ENCODE results near the gene GLIS1. TPM values are rescaled to one million over a fixed set of nuclear protein-coding genes. Genes with fewer than 3 reads are reported as not detected.

The GLIS1 gene
- total and polyA plus RNA-seq, 2 of the 8 experiments (the other 6 are each of a cell fraction or from before 2014, with no cell fraction given), result 0.15 to 0.22 TPM

- Histone ChIP-seq H2BK120ac (replicated peaks; ENCODE audit: low read depth, low read length) (no peak overlapping the region), H4K8ac (ENCODE audit: extremely low read depth, insufficient read depth, low read length) (no peak overlapping the region), H3K56ac (replicated peaks; ENCODE audit: insufficient read length, low read depth, low read length) (no peak overlapping the region), H3K79me2 (ENCODE audit: control insufficient read depth in 1 of 2, insufficient read depth in 2 of 2, low read length in 2 of 2) (no peaks in the 10 kb centered on the region), H3K9me3 (ENCODE audit: insufficient read depth in 2 of 2, low read depth in 1 of 2, low read length in 1 of 2) (0 out of 4 replicates have a peak, but pooled peaks cover 0 to 3% of the 10 kb centered on the region in 2 experiments), H3K4me3 (ENCODE audit: extremely low read depth in 1 of 4, insufficient read depth in 2 of 4, low read depth in 3 of 4, low read length in 4 of 4) (no peak overlapping the region), H3K23ac (ENCODE audit: insufficient read length) (no peak overlapping the region), H4K20me1 (replicated peaks in 1 of 2; ENCODE audit: control insufficient read depth in 1 of 2, insufficient read depth in 2 of 2, low read length in 2 of 2) (no peaks in the 10 kb centered on the region), H3K4ac (replicated peaks; ENCODE audit: insufficient read length, low read depth, low read length) (no peak overlapping the region), H2AFZ (ENCODE audit: low read length) (no peak overlapping the region), H3K27ac (ENCODE audit: low read depth, low read length) (no peak overlapping the region), H3K27me3 (replicated peaks in 1 of 4; ENCODE audit: control insufficient read depth in 3 of 4, extremely low read depth in 1 of 4, insufficient read depth in 3 of 4, low read length in 3 of 4) (peaks cover 0 to 6% (median 2%) of the 10 kb centered on the region in 4 experiments; a peak in 4 of 7 replicates), H3K18ac (ENCODE audit: extremely low read depth, low read length) (no peak overlapping the region), H4K5ac (ENCODE audit: insufficient read length, low read depth, low read length) (no peak overlapping the region), H3K23me2 (ENCODE audit: low read depth, low read length) (no peaks in the 10 kb centered on the region), H3K4me2 (ENCODE audit: insufficient read depth in 1 of 2, low read depth in 2 of 2, low read length in 2 of 2) (no peak overlapping the region), H3K9ac (replicated peaks in 1 of 4; ENCODE audit: extremely low read depth in 1 of 4, low read depth in 3 of 4, low read length in 3 of 4) (no peak overlapping the region), H2BK12ac (ENCODE audit: low read depth, low read length) (no peak overlapping the region), H3K36me3 (ENCODE audit: control insufficient read depth in 2 of 4, insufficient read depth in 4 of 4, low read length in 3 of 4) (no peaks in the 10 kb centered on the region), H3K14ac (ENCODE audit: insufficient read length) (no peak overlapping the region), H3K4me1 (replicated peaks in 1 of 4; ENCODE audit: control insufficient read depth in 3 of 4, insufficient read depth in 4 of 4, low read length in 3 of 4) (peaks cover 0 to 7% (median 4%) of the 10 kb centered on the region in 4 experiments; a peak in 5 of 7 replicates), H2BK20ac (ENCODE audit: low read length) (no peak overlapping the region), H3K79me1 (ENCODE audit: low read depth, low read length) (no peaks in the 10 kb centered on the region), H4K91ac (replicated peaks; ENCODE audit: insufficient read length, low read length) (no peak overlapping the region), H2AK5ac (ENCODE audit: low read depth, low read length) (no peak overlapping the region), H2BK5ac (ENCODE audit: low read depth, low read length) (no peak overlapping the region), H2BK15ac (ENCODE audit: low read length) (no peak overlapping the region)
- ChIA-PET POLR2A (ENCODE audit: partially characterized antibody) (no interaction called here), CTCF (ENCODE audit: partially characterized antibody) (interaction anchor here (0.5 to 16.5 kb wide), 4 partner anchors 13 to 283 kb away, joined by 3 to 248 read pairs (median 50); partner anchors contain the start of gene DMRTB1)
- FAIRE-seq, result no peak
- no peak for DNase-seq (ENCODE audit: low read depth in 1 of 2, low spot score in 2 of 2)
- no peak for TF ChIP-seq BRCA1 (IDR thresholded peaks at IDR 0.05; ENCODE audit: low read depth, low read length)
- TF ChIP-seq CREB1 (IDR thresholded peaks at IDR 0.05), result no peak
- no peak for TF ChIP-seq POLR2A (IDR thresholded peaks at IDR 0.05; ENCODE audit: control extremely low read depth in 1 of 2, low read depth in 2 of 2, low read length in 2 of 2)
- TF ChIP-seq CHD2 (IDR thresholded peaks at IDR 0.05; ENCODE audit: low read length), result no peak
- no peak for TF ChIP-seq CEBPB (IDR thresholded peaks at IDR 0.05; ENCODE audit: low read depth, low read length)
- no peak for TF ChIP-seq SRF (IDR thresholded peaks at IDR 0.05; ENCODE audit: low read depth, low read length)
- no peak for TF ChIP-seq BCL11A (IDR thresholded peaks at IDR 0.05; ENCODE audit: low read depth in 2 of 2, low read length in 2 of 2)
- TF ChIP-seq RBBP5 (IDR thresholded peaks at IDR 0.05; ENCODE audit: borderline replicate concordance, low read depth, low read length), result no peak
- TF ChIP-seq CHD1 (IDR thresholded peaks at IDR 0.05; ENCODE audit: low read depth, low read length), result no peak
- no peak for TF ChIP-seq SAP30 (IDR thresholded peaks at IDR 0.05; ENCODE audit: insufficient read depth, insufficient replicate concordance, low read length)
- TF ChIP-seq NANOG (IDR thresholded peaks at IDR 0.05; ENCODE audit: insufficient read depth, low read depth, low read length, poor library complexity, severe bottlenecking), result no peak
- TF ChIP-seq ASH2L (IDR thresholded peaks at IDR 0.05; ENCODE audit: low read length), result no peak
- TF ChIP-seq CTCF (IDR thresholded peaks at IDR 0.05; ENCODE audit: control extremely low read depth in 1 of 3, insufficient read depth in 1 of 3, low read depth in 1 of 3, low read length in 3 of 3), result no peak
- no peak for TF ChIP-seq SIN3A (conservative IDR thresholded peaks at IDR 0.05 in 1 of 2, IDR thresholded peaks at IDR 0.05 in 1 of 2; ENCODE audit: low read depth in 1 of 2, low read length in 2 of 2)
Observed at GRCh38 chr1:53467391-53467790, 271.6 kb downstream of the GLIS1 start.

Measured in H1 (cell line).